ENCODE results near the gene RNF144B.

GRCh38 chr6:18432619-18433018, 45.5 kb downstream of the RNF144B start:
- TF ChIP-seq CTCF (IDR thresholded peaks at IDR 0.05; ENCODE audit: low read depth, low read length) (no peak), MAX (IDR thresholded peaks at IDR 0.05; ENCODE audit: low read depth, low read length) (no peak), POLR2A (IDR thresholded peaks at IDR 0.05; ENCODE audit: extremely low read depth, insufficient read length) (no peak)

All from NB4 (cell line).